Spleen (tissue), 11 donors: Measurements from ENCODE around the gene FAAP20. TPM values are rescaled to one million over a fixed set of nuclear protein-coding genes. Genes with fewer than 3 reads are reported as not detected.

Source experiments
- DNase-seq: peaks from one replicate; pipeline ENCODE4 v3.0.0-alpha.2; 2020
- H3K27ac ChIP-seq, 8 donors: fragments of 200-600 bp; sonication (generic) in 7 of 8; 1 replicate in 4 of 8; 2 replicates in 4 of 8; pipeline versions ENCODE4 v1.5.0 to v1.8.0; 2016 to 2021; ENCODE audit warnings: inconsistent platforms in 4 of 8, mild to moderate bottlenecking in 4 of 8, moderate library complexity in 1 of 8
- H3K27me3 ChIP-seq, 7 donors: fragments of 200-600 bp; sonication (generic) in 6 of 7; replicated peaks in 1 of 7; 1 replicate in 4 of 7; 2 replicates in 3 of 7; pipeline versions ENCODE4 v1.5.0 to v1.8.0; 2016 to 2021; ENCODE audit warnings: inconsistent platforms in 3 of 7, mild to moderate bottlenecking in 1 of 7
- H3K36me3 ChIP-seq, 6 donors: fragments of 200-600 bp; sonication (generic) in 5 of 6; 1 replicate in 4 of 6; 2 replicates in 2 of 6; pipeline versions ENCODE4 v1.5.0 to v1.8.0; 2016 to 2021; ENCODE audit warnings: inconsistent platforms in 2 of 6
- H3K4me1 ChIP-seq, 6 donors: fragments of 200-600 bp; sonication (generic) in 5 of 6; 1 replicate in 3 of 6; 2 replicates in 3 of 6; pipeline versions ENCODE4 v1.5.0 to v1.8.0; 2016 to 2021; ENCODE audit warnings: inconsistent platforms in 3 of 6
- H3K4me3 ChIP-seq, 8 donors: fragments of 200-600 bp; sonication (generic) in 7 of 8; 1 replicate in 4 of 8; 2 replicates in 4 of 8; pipeline versions ENCODE4 v1.5.0 to v1.8.0; 2016 to 2021; ENCODE audit warnings: inconsistent platforms in 4 of 8, mild to moderate bottlenecking in 4 of 8, moderate library complexity in 2 of 8
- H3K9me3 ChIP-seq, 8 donors: fragments of 200-600 bp; sonication (generic) in 7 of 8; 1 replicate in 4 of 8; 2 replicates in 4 of 8; pipeline versions ENCODE4 v1.5.0 to v1.8.0; 2016 to 2021; ENCODE audit warnings: inconsistent platforms in 4 of 8
- POLR2A ChIP-seq, 3 donors: fragments of 450-650 bp; IDR thresholded peaks; one replicate each; pipeline ENCODE4 v1.5.1; 2017; ENCODE audit warnings: antibody characterized with exemption in 3 of 3, mild to moderate bottlenecking in 1 of 3
- POLR2AphosphoS5 ChIP-seq, 3 donors: sonication (generic); formaldehyde crosslinking; IDR thresholded peaks; one replicate each; pipeline ENCODE4 v1.5.1; 2017; ENCODE audit warnings: antibody characterized with exemption in 3 of 3
- WGBS, 5 donors: extraction: QIAGEN DNeasy Blood & Tissue Kit in 3 of 5; methylation state at CpG; one replicate each; pipeline versions ENCODE4 v1.1.5 to v1.1.7; 2013 to 2018; 5-methylcytosine and 5-hydroxymethylcytosine counted together
- intact Hi-C: fragments of 100-400 bp; cut with DNase I; formaldehyde crosslinking; loops from one replicate; pipeline ENCODE4 v1.15.0; 2023; ENCODE audit warnings: low total_unique reads
- polyA plus RNA-seq, 3 donors: library from polyadenylated mRNA; stranded (reverse); fragments of 200-250 nt; gene quantifications; one replicate each; pipeline ENCODE4 v1.2.1, GENCODE V29; 2013
- total RNA-seq, 7 donors: library from RNA; depleted of rRNA in 3 of 7; stranded (reverse); fragments of >200 nt in 3 of 7; fragmentation: NEBNext Ultra II Directional in 4 of 7; extraction: Animal tissue kit (Norgen Biotek cat#: 25700) in 4 of 7; gene quantifications; one replicate each; pipeline versions ENCODE4 v1.1.0 to v1.2.1, GENCODE V29; 2016 to 2021
- TF ChIP-seq, protein P1 (sequence below), 11 experiments: fragments of 200-600 bp in 7 of 11; fragments of 450-650 bp in 4 of 11; sonication (generic) in 4 of 11; IDR thresholded peaks in 8 of 11; conservative IDR thresholded peaks in 3 of 11; 1 replicate in 7 of 11; 2 replicates in 4 of 11; pipeline versions ENCODE4 v1.4.0 to v1.8.0; 2016 to 2021; ENCODE audit warnings: antibody characterized with exemption in 11 of 11, inconsistent platforms in 4 of 11, mild to moderate bottlenecking in 1 of 11
- donor health status: healthy with polysubstance abuse.
- donor health status: DM: no; HTN: no; CAD: no; lungs with moderate emphysema.
- donor health status: DM: no; HTN: no; CAD: no.
- donor health status: Bipolar disorder and iron deficiency.
- donor health status: healthy.
- donor health status: DM: no; HTN: no; CAD: no.
- donor health status: DM: yes; HTN: yes; CAD: no.

The FAAP20 gene
- total and polyA plus RNA-seq, 10 donors: 20.6 to 113 (median 52.0) TPM

DNA sequence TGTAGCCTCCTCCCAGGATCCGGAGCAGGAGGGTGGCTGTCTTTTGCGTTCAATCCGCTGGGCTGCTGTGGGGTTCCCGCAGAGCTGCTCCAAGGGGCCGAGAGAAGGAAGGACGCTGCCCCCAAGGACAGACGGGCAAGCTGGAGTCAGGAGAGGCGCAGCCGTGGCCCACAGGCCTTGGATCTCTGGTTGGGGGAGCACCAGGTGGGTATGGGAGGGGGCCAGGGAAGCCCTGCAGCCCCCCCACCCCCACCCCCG lies 17.6 kb upstream of the FAAP20 start:
- H3K4me1 ChIP-seq: peaks cover 26 to 91% (median 61%) of the 10 kb centered on the region in 6 donors
- peak overlapping the region; percentile 71 to 96 (median 90) for H3K27ac ChIP-seq
- peak overlapping the region in 5 of 8 donors; percentile 16 to 61 (median 29) for H3K4me3 ChIP-seq
- WGBS, 5 donors: 56 to 74% (median 62%) methylated on average over 8 to 10 of the region's 10 CpGs
- no peak for TF ChIP-seq POLR2AphosphoS5 (IDR thresholded peaks at IDR 0.05)
- no peaks in the 10 kb centered on the region for H3K36me3 ChIP-seq
- intact Hi-C loops: no loop called here
- no peaks in the 10 kb centered on the region for H3K9me3 ChIP-seq
- peaks cover 0 to 19% (median 0%) of the 10 kb centered on the region in 7 donors for H3K27me3 ChIP-seq
- no peak for DNase-seq

DNA sequence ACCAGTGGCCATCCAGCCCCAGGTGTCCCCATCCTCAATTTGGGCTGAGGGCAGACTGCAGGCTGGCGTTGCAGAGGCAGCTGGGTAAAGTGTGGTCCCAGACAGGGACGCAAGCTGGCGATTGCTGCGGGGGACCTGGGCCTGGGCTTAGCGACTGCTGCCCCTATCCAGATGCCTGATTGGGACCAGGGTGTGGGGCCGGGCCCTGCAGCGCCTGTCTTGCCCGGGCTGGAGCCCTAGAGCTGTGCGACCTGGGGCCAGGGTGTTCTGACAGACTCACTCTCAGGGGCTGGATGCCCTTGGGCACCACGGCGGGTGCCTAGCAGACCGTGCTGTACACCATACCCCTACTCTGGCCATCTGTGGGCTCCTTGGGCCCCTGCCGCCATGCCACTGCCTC lies 16.2 kb upstream of the FAAP20 start:
- H3K27me3 ChIP-seq: peaks cover 0 to 19% (median 0%) of the 10 kb centered on the region in 7 donors
- H3K4me3 ChIP-seq: no peak overlapping the region
- intact Hi-C loops: no loop called here
- DNase-seq: peak; percentile 78
- no peaks in the 10 kb centered on the region for H3K9me3 ChIP-seq
- peaks cover 32 to 91% (median 65%) of the 10 kb centered on the region in 6 donors for H3K4me1 ChIP-seq
- no peaks in the 10 kb centered on the region for H3K36me3 ChIP-seq
- peak overlapping the region in 1 of 8 donors; percentile 0 for H3K27ac ChIP-seq
- WGBS, 5 donors: 84 to 97% (median 92%) methylated on average over 11 to 13 of the region's 13 CpGs
- TF ChIP-seq POLR2A (IDR thresholded peaks at IDR 0.05): no peak
- TF ChIP-seq, protein P1, sequence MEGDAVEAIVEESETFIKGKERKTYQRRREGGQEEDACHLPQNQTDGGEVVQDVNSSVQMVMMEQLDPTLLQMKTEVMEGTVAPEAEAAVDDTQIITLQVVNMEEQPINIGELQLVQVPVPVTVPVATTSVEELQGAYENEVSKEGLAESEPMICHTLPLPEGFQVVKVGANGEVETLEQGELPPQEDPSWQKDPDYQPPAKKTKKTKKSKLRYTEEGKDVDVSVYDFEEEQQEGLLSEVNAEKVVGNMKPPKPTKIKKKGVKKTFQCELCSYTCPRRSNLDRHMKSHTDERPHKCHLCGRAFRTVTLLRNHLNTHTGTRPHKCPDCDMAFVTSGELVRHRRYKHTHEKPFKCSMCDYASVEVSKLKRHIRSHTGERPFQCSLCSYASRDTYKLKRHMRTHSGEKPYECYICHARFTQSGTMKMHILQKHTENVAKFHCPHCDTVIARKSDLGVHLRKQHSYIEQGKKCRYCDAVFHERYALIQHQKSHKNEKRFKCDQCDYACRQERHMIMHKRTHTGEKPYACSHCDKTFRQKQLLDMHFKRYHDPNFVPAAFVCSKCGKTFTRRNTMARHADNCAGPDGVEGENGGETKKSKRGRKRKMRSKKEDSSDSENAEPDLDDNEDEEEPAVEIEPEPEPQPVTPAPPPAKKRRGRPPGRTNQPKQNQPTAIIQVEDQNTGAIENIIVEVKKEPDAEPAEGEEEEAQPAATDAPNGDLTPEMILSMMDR (IDR thresholded peaks at IDR 0.05 in 8 of 11, conservative IDR thresholded peaks at IDR 0.05 in 3 of 11): no peak

DNA sequence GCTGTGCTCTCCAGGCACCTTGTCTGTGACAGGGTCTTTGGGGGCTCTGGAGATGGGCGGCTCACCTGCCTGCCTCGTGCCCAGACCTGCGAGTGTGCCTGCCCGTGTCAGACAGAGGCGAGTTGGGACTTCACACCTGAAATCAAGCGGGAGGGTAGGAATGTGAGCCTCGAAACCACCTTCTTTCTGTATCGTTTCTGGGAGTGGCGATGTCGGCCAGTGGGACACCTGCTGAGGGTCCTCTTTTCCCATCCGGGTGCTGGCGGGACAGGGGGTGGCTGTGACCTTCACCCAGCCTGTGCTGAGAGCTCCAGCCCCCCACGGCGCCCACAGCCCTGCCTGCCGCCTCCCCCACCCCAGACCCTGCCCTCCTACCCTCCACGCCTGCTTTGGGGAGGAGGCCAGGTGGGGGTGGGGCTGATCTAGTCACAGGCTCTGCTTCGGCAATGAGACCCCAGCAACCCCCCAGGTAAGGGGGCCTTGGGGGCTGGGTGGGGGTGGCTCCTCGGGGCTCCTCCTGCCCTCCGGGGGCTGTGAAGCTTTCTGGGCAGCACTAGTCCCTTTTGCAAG lies 15.6 kb upstream of the FAAP20 start:
- H3K27ac ChIP-seq: peak overlapping the region in 5 of 8 donors; percentile 5 to 91 (median 87)
- H3K9me3 ChIP-seq: no peaks in the 10 kb centered on the region
- intact Hi-C loops: no loop called here
- no peak overlapping the region for H3K4me3 ChIP-seq
- TF ChIP-seq, protein P1 (IDR thresholded peaks at IDR 0.05 in 8 of 11, conservative IDR thresholded peaks at IDR 0.05 in 3 of 11): no peak
- TF ChIP-seq POLR2A (IDR thresholded peaks at IDR 0.05) (no peak), POLR2AphosphoS5 (IDR thresholded peaks at IDR 0.05) (no peak)
- H3K36me3 ChIP-seq: no peaks in the 10 kb centered on the region
- 79 to 90% (median 87%) methylated on average over 18 to 19 of the region's 19 CpGs for WGBS, 5 donors
- peaks cover 0 to 19% (median 0%) of the 10 kb centered on the region in 7 donors for H3K27me3 ChIP-seq
- peak; percentile 67 for DNase-seq
- H3K4me1 ChIP-seq: peaks cover 36 to 90% (median 65%) of the 10 kb centered on the region in 6 donors

DNA sequence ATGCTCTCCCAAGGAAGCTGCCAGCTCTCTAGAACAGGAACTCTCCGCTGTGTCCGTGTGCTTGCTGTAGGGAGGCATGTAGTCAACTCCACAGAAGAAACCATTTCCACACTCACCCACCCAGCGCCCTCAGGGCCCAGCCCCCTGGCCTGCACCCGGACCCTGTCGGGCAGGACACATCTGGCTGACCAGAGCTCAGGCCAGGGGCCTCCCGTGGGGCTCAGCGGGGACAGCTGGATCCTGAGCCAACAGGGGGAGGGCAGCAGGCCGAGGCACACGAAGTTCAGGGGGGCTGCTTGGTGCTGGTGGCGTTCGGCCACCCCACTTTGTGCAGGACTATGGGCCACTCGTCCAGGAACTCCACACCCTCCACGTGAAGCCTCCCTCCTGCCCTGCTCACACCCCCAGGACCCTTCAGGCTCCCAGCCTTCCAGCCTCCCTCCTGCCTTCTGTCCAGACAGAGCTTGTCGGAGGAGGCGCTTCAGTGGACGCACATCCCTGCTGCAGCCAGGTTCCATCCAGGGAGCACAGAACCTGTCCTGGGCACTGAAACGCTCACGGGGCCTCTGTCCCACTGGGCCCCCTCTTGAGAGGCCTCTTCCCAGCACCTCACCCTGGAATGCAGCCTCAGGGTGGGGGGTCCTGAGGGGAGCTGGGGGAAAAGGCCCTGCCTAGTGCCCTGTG lies 15.0 kb upstream of the FAAP20 start:
- DNase-seq: peak; percentile 76
- Histone ChIP-seq H3K4me1 (peaks cover 36 to 84% (median 60%) of the 10 kb centered on the region in 6 donors), H3K9me3 (no peaks in the 10 kb centered on the region), H3K27ac (peak overlapping the region in 6 of 8 donors; percentile 5 to 91 (median 86)), H3K36me3 (no peaks in the 10 kb centered on the region), H3K4me3 (no peak overlapping the region), H3K27me3 (peaks cover 0 to 19% (median 0%) of the 10 kb centered on the region in 7 donors)
- intact Hi-C loops: no loop called here
- WGBS, 5 donors: 74 to 87% (median 79%) methylated on average over 13 to 18 of the region's 18 CpGs
- no peak for TF ChIP-seq POLR2A (IDR thresholded peaks at IDR 0.05)
- TF ChIP-seq POLR2AphosphoS5 (IDR thresholded peaks at IDR 0.05): no peak
- TF ChIP-seq, protein P1 (IDR thresholded peaks at IDR 0.05 in 8 of 11, conservative IDR thresholded peaks at IDR 0.05 in 3 of 11): no peak
